Ascending aorta (tissue), 2 donors: ENCODE results near the gene UBE2R2. TPM values are rescaled to one million over a fixed set of nuclear protein-coding genes. Genes with fewer than 3 reads are reported as not detected.
A peak's percentile ranks its signal among the peaks of the same experiment; 100 is the strongest.
"Not testable (repeated sequence)": the region's sequence is repeated elsewhere in the genome, so short reads cannot be mapped to it uniquely, and the experiment has no call there.

Source experiments
- DNase-seq, 2 donors: peaks; one replicate each; pipeline ENCODE4 v3.0.0-alpha.2; 2019; ENCODE audit warnings: low spot score in 2 of 2
- H3K27ac ChIP-seq, 2 donors: fragments of 200-600 bp; sonication (generic); one replicate each; pipeline ENCODE4 v1.5.1; 2016 to 2017; ENCODE audit warnings: mild to moderate bottlenecking in 1 of 2
- H3K27me3 ChIP-seq: fragments of 200-600 bp; sonication (generic); one replicate; pipeline ENCODE4 v1.5.1; 2017
- H3K36me3 ChIP-seq, 2 donors: fragments of 200-600 bp; sonication (generic); one replicate each; pipeline ENCODE4 v1.5.1; 2016
- H3K4me1 ChIP-seq, 2 donors: fragments of 200-600 bp; sonication (generic); one replicate each; pipeline ENCODE4 v1.5.1; 2016 to 2017; ENCODE audit warnings: mild to moderate bottlenecking in 1 of 2
- H3K4me3 ChIP-seq, 2 donors: fragments of 200-600 bp; sonication (generic); one replicate each; pipeline ENCODE4 v1.5.1; 2016 to 2017; ENCODE audit warnings: mild to moderate bottlenecking in 1 of 2
- H3K9me3 ChIP-seq, 2 donors: fragments of 200-600 bp; sonication (generic); one replicate each; pipeline ENCODE4 v1.5.1; 2016
- intact Hi-C: fragments of 100-400 bp; cut with DNase I; formaldehyde crosslinking; loops from one replicate; pipeline ENCODE4 v1.15.1; 2023
- total RNA-seq: library from RNA; depleted of rRNA; stranded (reverse); fragments of >200 nt; gene quantifications from one replicate; pipeline ENCODE4 v1.1.0, GENCODE V29; 2016
- TF ChIP-seq, protein P1 (sequence below), 3 experiments: fragments of 200-600 bp in 2 of 3; fragments of 450-650 bp in 1 of 3; sonication (generic) in 2 of 3; IDR thresholded peaks; one replicate each; pipeline ENCODE4 v1.5.1; 2016 to 2019; ENCODE audit warnings: antibody characterized with exemption in 3 of 3, mild to moderate bottlenecking in 1 of 3, moderate library complexity in 1 of 3

UBE2R2 gene
- total RNA-seq, 1 donor from 2014 or later = 7.2 TPM

GRCh38 chr9:33946779-33947535 is 130.0 kb downstream of the UBE2R2 start:
- H3K36me3 ChIP-seq = peaks cover 14 to 18% of the 10 kb centered on the region in 2 donors
- no peak overlapping the region for H3K4me3 ChIP-seq
- no peaks in the 10 kb centered on the region for H3K27me3 ChIP-seq
- H3K27ac ChIP-seq = peak overlapping the region; percentile 3 to 34
- no peaks in the 10 kb centered on the region for H3K9me3 ChIP-seq
- DNase-seq = no peak
- intact Hi-C loops = loop anchor here (10.0 kb wide), 1 partner anchor 308 kb away; no protein-coding TSS in a partner anchor
- H3K4me1 ChIP-seq = peaks cover 4 to 7% of the 10 kb centered on the region in 2 donors
- TF ChIP-seq, protein P1, sequence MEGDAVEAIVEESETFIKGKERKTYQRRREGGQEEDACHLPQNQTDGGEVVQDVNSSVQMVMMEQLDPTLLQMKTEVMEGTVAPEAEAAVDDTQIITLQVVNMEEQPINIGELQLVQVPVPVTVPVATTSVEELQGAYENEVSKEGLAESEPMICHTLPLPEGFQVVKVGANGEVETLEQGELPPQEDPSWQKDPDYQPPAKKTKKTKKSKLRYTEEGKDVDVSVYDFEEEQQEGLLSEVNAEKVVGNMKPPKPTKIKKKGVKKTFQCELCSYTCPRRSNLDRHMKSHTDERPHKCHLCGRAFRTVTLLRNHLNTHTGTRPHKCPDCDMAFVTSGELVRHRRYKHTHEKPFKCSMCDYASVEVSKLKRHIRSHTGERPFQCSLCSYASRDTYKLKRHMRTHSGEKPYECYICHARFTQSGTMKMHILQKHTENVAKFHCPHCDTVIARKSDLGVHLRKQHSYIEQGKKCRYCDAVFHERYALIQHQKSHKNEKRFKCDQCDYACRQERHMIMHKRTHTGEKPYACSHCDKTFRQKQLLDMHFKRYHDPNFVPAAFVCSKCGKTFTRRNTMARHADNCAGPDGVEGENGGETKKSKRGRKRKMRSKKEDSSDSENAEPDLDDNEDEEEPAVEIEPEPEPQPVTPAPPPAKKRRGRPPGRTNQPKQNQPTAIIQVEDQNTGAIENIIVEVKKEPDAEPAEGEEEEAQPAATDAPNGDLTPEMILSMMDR (IDR thresholded peaks at IDR 0.05) = no peak

- intact Hi-C loops = no loop called here
- Histone ChIP-seq H3K27me3 (no peaks in the 10 kb centered on the region), H3K36me3 (peaks cover 6 to 16% of the 10 kb centered on the region in 2 donors), H3K9me3 (no peaks in the 10 kb centered on the region), H3K4me3 (no peak overlapping the region), H3K4me1 (peaks cover 4% of the 10 kb centered on the region in 2 donors), H3K27ac (no peak overlapping the region)
- TF ChIP-seq, protein P1 (IDR thresholded peaks at IDR 0.05) = no peak
- no peak for DNase-seq
Observed at GRCh38 chr9:33950371-33950770, 133.4 kb downstream of the UBE2R2 start.

DNA sequence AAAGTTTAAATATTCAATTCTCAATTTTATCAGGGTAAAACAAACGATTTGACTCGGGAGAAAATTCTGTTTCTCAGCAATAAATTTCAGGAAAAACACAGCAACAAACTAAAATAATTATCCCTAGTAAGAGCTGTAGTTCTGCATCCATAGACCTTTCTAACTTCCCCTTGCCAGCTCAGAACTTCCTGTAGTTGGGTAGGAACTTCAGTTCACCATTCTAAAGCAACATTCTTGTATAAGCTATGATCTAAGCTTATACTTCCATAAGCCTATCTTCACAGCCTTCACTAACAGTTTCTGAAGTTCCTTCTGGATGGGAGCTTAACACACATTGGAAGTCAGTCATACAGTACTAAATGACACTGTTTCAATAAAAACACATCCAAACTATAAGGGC is 135.1 kb downstream of the UBE2R2 start:
- TF ChIP-seq, protein P1 (IDR thresholded peaks at IDR 0.05) = no peak
- no peaks in the 10 kb centered on the region for H3K9me3 ChIP-seq
- intact Hi-C loops = no loop called here
- no peaks in the 10 kb centered on the region for H3K27me3 ChIP-seq
- DNase-seq = no peak
- peaks cover 16 to 27% of the 10 kb centered on the region in 2 donors for H3K36me3 ChIP-seq
- H3K4me1 ChIP-seq = no peaks in the 10 kb centered on the region
- no peak overlapping the region for H3K4me3 ChIP-seq
- no peak overlapping the region for H3K27ac ChIP-seq

GRCh38 chr9:33956544-33956943 is 139.6 kb downstream of the UBE2R2 start:
- H3K36me3 ChIP-seq = peaks cover 16 to 40% of the 10 kb centered on the region in 2 donors

GRCh38 chr9:33959725-33960124 is 142.8 kb downstream of the UBE2R2 start:
- intact Hi-C loops = no loop called here
- TF ChIP-seq, protein P1 (IDR thresholded peaks at IDR 0.05) = no peak
- no peak for DNase-seq
- no peaks in the 10 kb centered on the region for H3K4me1 ChIP-seq
- H3K27ac ChIP-seq = no peak overlapping the region
- no peaks in the 10 kb centered on the region for H3K9me3 ChIP-seq
- H3K27me3 ChIP-seq = no peaks in the 10 kb centered on the region
- peaks cover 9 to 27% of the 10 kb centered on the region in 2 donors for H3K36me3 ChIP-seq
- no peak overlapping the region for H3K4me3 ChIP-seq

More at GRCh38 chr9:33956544-33956943, 139.6 kb downstream of the UBE2R2 start:
- no peak overlapping the region for H3K27ac ChIP-seq
- DNase-seq = no peak
- intact Hi-C loops = no loop called here
- H3K9me3 ChIP-seq = no peaks in the 10 kb centered on the region
- H3K4me3 ChIP-seq = no peak overlapping the region
- TF ChIP-seq, protein P1 (IDR thresholded peaks at IDR 0.05) = no peak
- no peaks in the 10 kb centered on the region for H3K27me3 ChIP-seq
- H3K4me1 ChIP-seq = no peaks in the 10 kb centered on the region

DNA sequence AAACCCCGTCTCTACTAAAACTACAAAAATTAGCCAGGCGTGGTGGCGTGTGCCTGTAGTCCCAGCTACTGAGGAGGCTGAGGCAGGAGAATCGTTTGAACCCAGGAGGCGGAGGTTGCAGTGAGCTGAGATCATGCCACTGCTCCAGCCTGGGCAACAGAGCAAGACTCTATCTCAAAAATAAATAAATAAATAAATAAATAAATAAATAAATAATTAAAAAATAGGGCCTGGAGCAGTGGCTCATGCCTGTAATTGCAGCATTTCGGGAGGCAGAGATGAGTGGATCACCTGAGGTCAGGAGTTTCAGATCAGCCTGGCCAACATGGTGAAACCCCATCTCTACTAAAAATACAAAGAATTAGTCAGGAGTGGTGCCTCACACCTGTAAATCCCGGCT is 145.5 kb downstream of the UBE2R2 start:
- intact Hi-C loops, H3K4me3 ChIP-seq: not testable (repeated sequence)

More for the DNA sequence above, 145.5 kb downstream of the UBE2R2 start:
- not testable (repeated sequence) for H3K27ac ChIP-seq, H3K9me3 ChIP-seq, H3K4me1 ChIP-seq, H3K27me3 ChIP-seq, DNase-seq
- H3K36me3 ChIP-seq = peaks cover 0 to 13% of the 10 kb centered on the region in 2 donors
